IPS DF 4.7 (cell line): ENCODE data around the gene CACNA1B.

Experiments
- DNase-seq: peaks from one replicate; pipeline ENCODE4 v3.0.0-alpha.2; 2013; ENCODE audit warnings: low spot score; ENCODE audit errors: extremely low read depth

The CACNA1B gene

GRCh38 chr9:137978262-137978714 is 100.7 kb downstream of the CACNA1B start:
- DNase-seq: no peak

GRCh38 chr9:137982200-137982599 is 104.6 kb downstream of the CACNA1B start:
- no peak for DNase-seq

- no peak for DNase-seq
Measured at GRCh38 chr9:137984005-137984404, 106.4 kb downstream of the CACNA1B start.

GRCh38 chr9:137984520-137985257 is 107.1 kb downstream of the CACNA1B start:
- DNase-seq: no peak

GRCh38 chr9:137985637-137986071 is 108.1 kb downstream of the CACNA1B start:
- no peak for DNase-seq

GRCh38 chr9:137986268-137987099 is 108.9 kb downstream of the CACNA1B start:
- DNase-seq: no peak

- no peak for DNase-seq
Measured at GRCh38 chr9:137987244-137988030, 109.9 kb downstream of the CACNA1B start.

GRCh38 chr9:137988051-137988450 is 110.5 kb downstream of the CACNA1B start:
- no peak for DNase-seq

GRCh38 chr9:137988701-137989100 is 111.1 kb downstream of the CACNA1B start:
- DNase-seq: no peak

GRCh38 chr9:137989156-137989555 is 111.6 kb downstream of the CACNA1B start:
- DNase-seq: no peak

GRCh38 chr9:137989999-137990715 is 112.6 kb downstream of the CACNA1B start:
- no peak for DNase-seq

- DNase-seq: no peak
Measured at GRCh38 chr9:138003485-138004190, 126.1 kb downstream of the CACNA1B start.

- DNase-seq: no peak
Measured at GRCh38 chr9:138006576-138007233, 129.1 kb downstream of the CACNA1B start.

- no peak for DNase-seq
Measured at GRCh38 chr9:138007566-138007917, 130.0 kb downstream of the CACNA1B start.

- no peak for DNase-seq
Measured at GRCh38 chr9:138007918-138008841, 130.6 kb downstream of the CACNA1B start.

GRCh38 chr9:138009016-138009802 is 131.6 kb downstream of the CACNA1B start:
- no peak for DNase-seq

- DNase-seq: no peak
Measured at GRCh38 chr9:138009803-138010690, 132.5 kb downstream of the CACNA1B start.
